SKM-1 treated with dmso at 0.1 percent for 144 hours (cell line): Measurements from ENCODE around the gene XRCC4.
"Not testable (repeated sequence)": the region's sequence is repeated elsewhere in the genome, so short reads cannot be mapped to it uniquely, and the experiment has no call there.

Experiments used
- DNase-seq: peaks from one replicate; lab custom pipeline; 2025; ENCODE audit not compliant: unreplicated experiment; lab: John Stamatoyannopoulos, UW

Gene XRCC4

DNA sequence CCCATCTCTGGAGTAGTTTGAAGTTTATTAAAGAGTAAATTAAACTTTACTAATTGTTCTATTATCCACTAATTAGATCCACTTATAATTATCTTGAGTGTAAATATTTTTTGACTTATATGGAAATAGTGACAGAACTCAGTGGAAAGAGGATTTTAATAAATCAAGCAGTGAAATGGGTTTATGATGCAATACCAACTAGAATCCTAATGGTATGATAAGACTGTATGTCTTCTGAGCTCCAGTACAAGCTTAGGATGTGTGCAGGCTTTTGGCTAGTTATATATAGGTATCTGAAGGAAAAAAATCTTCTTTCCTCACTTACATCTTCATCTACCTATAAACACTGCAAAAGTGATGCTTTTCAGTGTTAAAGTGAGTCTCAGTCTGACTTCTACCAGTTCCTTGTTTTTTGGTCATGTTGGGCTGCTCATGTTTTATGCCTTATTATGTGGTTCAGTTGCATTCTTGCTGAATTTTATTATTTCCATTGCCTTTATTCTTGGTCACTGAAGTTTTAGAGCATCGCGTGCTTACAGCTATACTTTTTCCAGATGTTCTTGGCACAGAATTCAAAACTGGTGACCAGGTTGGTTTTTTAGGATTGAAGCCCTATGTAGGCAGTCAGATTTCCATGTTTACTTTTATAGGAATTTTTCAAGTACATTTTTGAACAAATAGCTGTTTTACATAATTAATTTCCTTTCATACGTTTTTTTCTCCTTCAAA, 30.5 kb downstream of the XRCC4 start:
- DNase-seq = no peak

DNA sequence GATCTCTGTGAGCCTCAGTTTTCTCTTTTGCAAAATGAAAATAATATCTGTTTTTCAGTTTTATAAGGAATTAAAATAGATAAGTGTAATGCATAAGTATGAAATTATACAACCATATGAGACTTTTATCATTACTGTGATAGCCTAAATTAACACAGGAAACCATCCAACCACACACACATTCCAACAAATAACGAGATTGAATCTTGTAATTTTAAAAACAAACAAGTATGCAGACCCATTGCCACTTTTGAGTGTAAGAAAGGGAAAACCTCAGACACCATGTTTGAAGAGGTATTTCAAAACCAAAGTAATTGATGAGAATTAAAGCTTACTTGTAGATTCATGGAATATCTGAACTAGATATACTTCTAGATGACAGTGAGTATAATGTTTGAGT, 32.0 kb downstream of the XRCC4 start:
- DNase-seq = no peak

GRCh38 chr5:83115816-83116215, 38.5 kb downstream of the XRCC4 start:
- DNase-seq = no peak

GRCh38 chr5:83118471-83118870, 41.1 kb downstream of the XRCC4 start:
- DNase-seq = no peak

- DNase-seq = no peak
These were observed 41.6 kb downstream of the XRCC4 start for GRCh38 chr5:83118976-83119375.

GRCh38 chr5:83124593-83124992, 47.2 kb downstream of the XRCC4 start:
- DNase-seq = no peak

- no peak for DNase-seq
These were observed 48.2 kb downstream of the XRCC4 start for GRCh38 chr5:83125560-83125959.

- no peak for DNase-seq
These were observed 49.2 kb downstream of the XRCC4 start for GRCh38 chr5:83126501-83126900.

- no peak for DNase-seq
These were observed 56.5 kb downstream of the XRCC4 start for GRCh38 chr5:83133797-83134196.

GRCh38 chr5:83142526-83142925, 65.2 kb downstream of the XRCC4 start:
- DNase-seq = no peak

GRCh38 chr5:83145241-83145640, 67.9 kb downstream of the XRCC4 start:
- no peak for DNase-seq

- DNase-seq = no peak
These were observed 68.6 kb downstream of the XRCC4 start for GRCh38 chr5:83145882-83146331.

DNA sequence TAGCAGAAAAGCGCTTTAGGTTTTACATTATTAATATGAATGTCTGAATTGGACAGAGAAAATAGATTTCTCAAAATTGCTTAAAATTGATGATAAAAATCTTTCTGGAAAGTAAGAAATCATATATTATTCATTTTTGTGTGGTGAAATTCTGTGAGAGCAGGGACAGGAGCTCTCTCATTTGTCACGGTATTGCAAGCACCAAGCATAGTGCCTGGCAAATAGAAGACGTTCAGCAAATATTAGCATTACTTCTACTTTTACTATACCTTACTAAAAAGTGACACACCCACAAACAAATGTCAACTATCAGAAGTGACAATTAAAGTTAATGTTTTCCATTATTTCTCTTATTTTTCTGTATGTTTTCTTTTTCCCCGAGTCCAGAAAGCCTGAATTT, 69.1 kb downstream of the XRCC4 start:
- no peak for DNase-seq

DNA sequence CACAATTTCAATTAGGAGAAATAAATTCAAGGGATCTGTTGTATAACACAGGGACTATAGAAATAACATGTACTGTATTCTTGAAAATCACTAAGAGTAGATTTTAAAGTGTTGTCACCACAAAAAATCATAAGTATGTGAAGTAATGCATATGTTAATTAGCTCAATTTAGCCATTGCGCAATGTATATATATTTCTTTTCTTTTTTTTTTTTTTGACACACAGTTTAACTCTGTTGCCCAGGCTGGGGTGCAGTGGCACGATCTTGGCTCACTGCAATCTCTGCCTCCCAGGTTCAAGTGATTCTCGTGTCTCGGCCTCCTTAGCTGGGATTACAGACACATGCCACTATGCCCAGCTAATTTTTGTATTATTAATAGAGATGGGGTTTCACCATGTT, 70.2 kb downstream of the XRCC4 start:
- DNase-seq = no peak

GRCh38 chr5:83148370-83148769, 71.0 kb downstream of the XRCC4 start:
- DNase-seq = no peak

- DNase-seq = no peak
These were observed 72.3 kb downstream of the XRCC4 start for GRCh38 chr5:83149671-83150070.

DNA sequence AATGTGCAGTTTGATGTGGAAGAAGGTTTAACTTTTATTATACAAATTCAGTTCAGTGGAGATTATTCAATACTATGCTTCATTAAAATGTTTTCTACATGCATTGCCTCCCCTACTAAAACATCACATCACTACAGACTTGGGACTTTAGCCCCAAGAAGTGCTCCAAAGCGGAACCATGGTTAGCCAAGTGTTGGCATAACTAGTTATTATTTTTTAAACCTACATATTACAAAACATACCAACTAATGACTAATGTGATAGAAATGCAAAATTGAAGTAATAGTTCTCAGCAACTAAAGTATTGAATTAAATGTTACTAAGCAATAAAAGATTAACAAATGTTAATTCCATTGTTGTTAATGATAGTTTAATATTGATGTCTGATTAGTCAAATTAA, 74.5 kb downstream of the XRCC4 start:
- DNase-seq = no peak

DNA sequence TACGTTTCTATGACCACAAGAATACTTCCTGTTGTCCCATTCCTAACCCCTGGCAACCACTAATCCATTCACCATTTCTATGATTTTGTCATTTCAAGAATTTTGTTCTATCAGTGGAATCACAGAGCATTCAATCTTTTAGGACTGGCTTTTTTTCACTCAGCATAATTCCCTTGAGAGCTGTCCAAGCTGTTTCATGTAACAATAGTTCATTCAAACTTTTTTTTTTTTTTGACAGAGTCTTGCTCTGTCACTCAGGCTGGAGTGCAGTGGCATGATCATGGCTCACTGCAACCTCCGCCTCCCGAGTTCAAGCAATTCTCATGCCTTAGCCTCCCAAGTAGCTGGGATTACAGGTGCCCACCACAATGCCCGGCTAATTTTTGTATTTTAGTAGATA, 75.6 kb downstream of the XRCC4 start:
- not testable (repeated sequence) for DNase-seq

DNA sequence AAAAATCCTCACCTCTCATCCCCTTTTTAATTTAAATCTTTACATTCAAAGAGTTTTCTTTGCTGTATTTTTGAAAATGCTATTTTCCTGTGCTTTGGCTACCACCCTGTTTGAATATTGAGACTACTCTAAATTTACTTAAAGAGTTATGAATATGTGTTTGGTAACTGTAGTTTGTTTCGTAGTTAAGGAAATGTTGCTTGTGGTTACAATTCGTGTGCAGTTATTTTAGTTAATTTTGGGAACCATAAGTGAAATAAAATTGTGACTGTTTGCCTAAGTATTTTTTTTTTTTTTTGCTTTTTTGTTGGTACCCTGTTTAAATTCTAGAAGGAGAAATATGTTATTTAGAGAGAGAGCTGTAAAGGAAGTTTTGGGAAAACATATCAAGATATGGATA, 78.7 kb downstream of the XRCC4 start:
- DNase-seq = no peak

DNA sequence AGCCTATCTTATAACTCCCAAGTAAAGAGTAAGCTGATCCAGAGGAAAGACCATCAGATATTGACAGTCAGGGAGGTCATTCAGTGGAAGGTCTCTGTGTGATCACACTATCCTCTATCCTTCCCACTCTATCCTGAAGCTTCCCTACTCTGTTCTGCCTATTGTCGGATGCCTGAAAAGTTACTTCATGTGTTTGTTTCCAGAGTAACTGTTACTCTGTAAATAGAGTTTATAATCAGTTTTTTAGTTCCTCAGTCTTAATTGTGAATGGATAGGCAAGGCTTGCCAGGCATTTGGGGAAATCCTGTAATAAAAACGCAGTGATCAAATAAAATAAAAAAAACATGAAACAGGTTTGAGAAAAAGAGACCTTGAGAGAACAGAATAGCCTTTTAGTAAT, 79.8 kb downstream of the XRCC4 start:
- no peak for DNase-seq

GRCh38 chr5:83162601-83163000, 85.3 kb downstream of the XRCC4 start:
- no peak for DNase-seq

GRCh38 chr5:83167538-83167937, 90.2 kb downstream of the XRCC4 start:
- DNase-seq = no peak
